ENCODE data around the gene ABCC5. TPM values are rescaled to one million over a fixed set of nuclear protein-coding genes. Genes with fewer than 3 reads are reported as not detected.

ABCC5 gene
- total RNA-seq: 10 to 100 TPM; 20.8 to 26.2 TPM

GRCh38 chr3:184017672-184018423 is at the start of gene ABCC5:
TSS of gene ABCC5 (minus strand) at chr3:184017884. CDS start at chr3:184014392, 3,492 bp downstream.
- Histone ChIP-seq H3K27me3 (replicated peaks; ENCODE audit: insufficient read depth) (no peaks in the 10 kb centered on the region), H3K27ac (peak within 1 kb of the TSS; percentile 26 to 38), H3K4me1 (ENCODE audit: control insufficient read depth in 1 of 2, low read depth in 2 of 2) (peaks cover 5 to 11% of the 10 kb centered on the region in 2 donors), H3K9me3 (no peaks in the 10 kb centered on the region), H3K4me3 (peak within 1 kb of the TSS; percentile 83), H3K36me3 (peaks cover 2% of the 10 kb centered on the region)
- ATAC-seq (ENCODE audit: insufficient number of reproducible peaks, low FRiP score, low read depth) (peak; percentile 95), DNase-seq (ENCODE audit: low spot score) (peak; percentile 64)
- TF ChIP-seq CTCF (IDR thresholded peaks at IDR 0.05): peak; percentile 48

- no peaks in the 10 kb centered on the region for H3K36me3 ChIP-seq
Measured at GRCh38 chr3:184066211-184066610, 48.5 kb upstream of the ABCC5 start.

GRCh38 chr3:184062637-184063036 is 45.0 kb upstream of the ABCC5 start:
- Histone ChIP-seq H3K27me3 (replicated peaks; ENCODE audit: insufficient read depth) (no peaks in the 10 kb centered on the region), H3K4me3 (no peak overlapping the region), H3K36me3 (no peaks in the 10 kb centered on the region), H3K27ac (no peak overlapping the region), H3K9me3 (no peaks in the 10 kb centered on the region), H3K4me1 (ENCODE audit: control insufficient read depth in 1 of 2, low read depth in 2 of 2) (no peaks in the 10 kb centered on the region)
- ATAC-seq (ENCODE audit: insufficient number of reproducible peaks, low FRiP score, low read depth): no peak
- TF ChIP-seq CTCF (IDR thresholded peaks at IDR 0.05): no peak
- no peak for DNase-seq (ENCODE audit: low spot score)

More at GRCh38 chr3:184066211-184066610, 48.5 kb upstream of the ABCC5 start:
- no peak overlapping the region for H3K4me3 ChIP-seq
- DNase-seq (ENCODE audit: low spot score): no peak
- no peak for TF ChIP-seq CTCF (IDR thresholded peaks at IDR 0.05)
- H3K4me1 ChIP-seq (ENCODE audit: control insufficient read depth in 1 of 2, low read depth in 2 of 2): no peaks in the 10 kb centered on the region
- no peak overlapping the region for H3K27ac ChIP-seq
- H3K9me3 ChIP-seq: no peaks in the 10 kb centered on the region
- ATAC-seq (ENCODE audit: insufficient number of reproducible peaks, low FRiP score, low read depth): no peak
- no peaks in the 10 kb centered on the region for H3K27me3 ChIP-seq (replicated peaks; ENCODE audit: insufficient read depth)

GRCh38 chr3:184059424-184059823 is 41.7 kb upstream of the ABCC5 start:
- no peaks in the 10 kb centered on the region for H3K36me3 ChIP-seq
- DNase-seq (ENCODE audit: low spot score) (no peak), ATAC-seq (ENCODE audit: insufficient number of reproducible peaks, low FRiP score, low read depth) (no peak)
- H3K4me3 ChIP-seq: no peak overlapping the region
- no peak overlapping the region for H3K27ac ChIP-seq
- H3K9me3 ChIP-seq: no peaks in the 10 kb centered on the region
- no peaks in the 10 kb centered on the region for H3K4me1 ChIP-seq (ENCODE audit: control insufficient read depth in 1 of 2, low read depth in 2 of 2)
- no peak for TF ChIP-seq CTCF (IDR thresholded peaks at IDR 0.05)
- no peaks in the 10 kb centered on the region for H3K27me3 ChIP-seq (replicated peaks; ENCODE audit: insufficient read depth)

- Histone ChIP-seq H3K36me3 (no peaks in the 10 kb centered on the region), H3K4me3 (no peak overlapping the region), H3K27me3 (replicated peaks; ENCODE audit: insufficient read depth) (no peaks in the 10 kb centered on the region), H3K9me3 (no peaks in the 10 kb centered on the region), H3K4me1 (ENCODE audit: control insufficient read depth in 1 of 2, low read depth in 2 of 2) (no peaks in the 10 kb centered on the region), H3K27ac (no peak overlapping the region)
- no peak for TF ChIP-seq CTCF (IDR thresholded peaks at IDR 0.05)
- DNase-seq (ENCODE audit: low spot score): no peak
- ATAC-seq (ENCODE audit: insufficient number of reproducible peaks, low FRiP score, low read depth): no peak
Measured at GRCh38 chr3:184058029-184058428, 40.3 kb upstream of the ABCC5 start.
